ENCODE measurements around the gene MLLT1.

The MLLT1 gene

DNA sequence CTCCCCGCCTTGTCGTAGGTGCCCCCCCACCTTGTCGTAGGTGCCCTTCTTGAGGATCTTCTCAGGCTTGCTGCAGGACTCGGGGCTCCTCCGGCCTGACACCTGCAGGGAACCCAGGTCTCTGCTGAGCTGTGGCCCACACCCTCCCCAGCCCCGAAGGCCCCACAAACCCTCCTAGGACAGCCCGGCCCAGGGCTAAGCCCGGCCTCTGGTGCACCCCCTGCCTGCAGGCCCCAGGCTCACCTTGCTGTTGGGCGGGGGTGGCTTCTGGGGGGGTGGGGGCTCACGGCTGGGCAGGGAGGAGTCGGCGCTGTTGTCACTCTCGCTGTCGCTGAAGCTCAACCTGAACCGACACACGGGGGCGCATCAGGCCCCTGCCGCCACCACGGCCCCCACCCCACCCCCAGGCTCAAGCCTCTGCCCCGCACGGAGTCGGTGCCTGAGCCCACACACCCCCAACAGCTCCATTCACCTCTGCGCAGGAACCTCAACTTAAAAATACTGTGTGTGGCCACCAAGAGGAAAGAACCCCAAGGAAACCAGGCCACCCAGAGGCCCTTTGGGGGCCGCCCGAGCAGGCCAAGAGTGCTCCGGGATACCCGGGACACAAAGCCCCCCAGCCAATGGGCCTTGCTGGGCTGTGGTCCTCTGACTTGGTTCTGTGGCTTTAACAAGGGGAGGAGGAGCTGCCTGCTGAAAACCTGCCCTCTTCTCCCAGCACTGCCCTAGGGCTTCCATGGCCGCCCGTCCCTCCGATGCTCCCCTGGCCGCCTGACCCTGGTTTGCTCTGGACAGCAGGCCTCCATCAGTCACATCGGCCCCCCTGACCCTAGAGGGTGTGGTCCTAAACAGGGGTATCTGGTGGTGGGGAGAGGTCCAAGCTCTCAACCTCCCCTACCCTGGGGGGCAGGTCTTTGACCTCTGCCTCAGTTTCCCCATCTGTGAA is 65.8 kb downstream of the MLLT1 start:
- TF ChIP-seq ZNF274 (IDR thresholded peaks at IDR 0.05; ENCODE audit: low read depth, low read length), result no peak
- H3K4me3 ChIP-seq (ENCODE audit: low read length), result no peak overlapping the region

DNA sequence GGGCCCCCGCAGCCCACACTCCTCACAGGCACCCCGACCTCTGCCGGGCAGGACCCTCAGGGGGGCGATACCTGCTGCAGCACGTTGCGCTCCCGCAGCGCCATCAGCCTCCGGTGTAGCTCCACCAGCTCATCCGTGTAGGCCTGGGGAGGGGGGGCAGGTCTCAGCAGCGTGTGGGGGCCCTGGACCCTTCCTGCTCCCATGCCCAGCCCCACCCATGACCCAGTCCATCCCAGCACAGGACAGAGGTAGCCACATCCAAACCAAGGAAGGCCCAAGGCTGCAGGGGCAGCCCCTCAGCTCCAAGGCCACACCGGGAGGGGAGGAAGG is 66.5 kb downstream of the MLLT1 start:
- no peak for TF ChIP-seq ZNF274 (IDR thresholded peaks at IDR 0.05; ENCODE audit: low read depth, low read length)
- no peak overlapping the region for H3K4me3 ChIP-seq (ENCODE audit: low read length)

DNA sequence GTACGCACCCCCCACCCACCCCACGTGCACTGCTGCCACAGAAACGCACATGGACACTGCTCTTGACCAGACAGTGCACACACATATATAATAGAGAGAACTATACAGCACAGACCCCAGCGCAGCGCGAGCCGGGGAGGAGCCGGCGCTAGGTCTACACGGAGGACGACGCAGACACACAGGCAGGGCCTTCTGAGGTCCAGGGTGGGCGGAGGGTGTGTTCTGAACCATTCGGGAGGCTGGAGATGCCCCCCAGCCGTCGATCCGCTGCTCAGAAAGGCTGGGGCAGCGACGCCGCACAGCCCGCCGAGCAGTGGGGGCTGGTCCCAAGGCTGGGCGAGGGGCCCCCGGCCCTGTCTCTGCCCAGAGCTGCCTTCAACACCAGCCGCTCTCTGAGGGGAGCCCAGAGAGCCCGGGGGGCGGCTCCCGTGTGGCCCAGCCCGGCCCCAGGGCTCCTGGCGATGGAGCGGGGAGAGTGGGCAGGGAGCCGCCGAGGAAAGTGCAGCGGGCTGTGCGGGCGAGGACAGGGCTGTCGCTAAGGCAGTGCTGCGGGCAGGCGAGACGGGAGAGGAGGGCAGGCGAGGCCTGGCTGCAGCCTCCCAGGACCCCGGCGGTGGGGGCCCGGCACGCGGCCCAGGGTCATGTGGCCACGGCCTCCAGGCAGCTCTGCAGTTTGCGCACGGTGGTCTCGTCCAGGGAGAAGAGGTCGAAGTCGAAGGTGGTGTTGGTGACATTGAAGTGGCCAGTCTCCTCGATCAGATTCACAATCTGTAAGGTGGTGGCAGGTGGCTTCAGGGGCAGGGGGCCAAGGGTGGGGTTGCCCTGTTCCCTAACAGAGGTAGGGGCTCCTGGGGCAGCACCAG is 67.1 kb downstream of the MLLT1 start:
- no peak overlapping the region for H3K4me3 ChIP-seq (ENCODE audit: low read length)
- TF ChIP-seq ZNF274 (IDR thresholded peaks at IDR 0.05; ENCODE audit: low read depth, low read length), result no peak

DNA sequence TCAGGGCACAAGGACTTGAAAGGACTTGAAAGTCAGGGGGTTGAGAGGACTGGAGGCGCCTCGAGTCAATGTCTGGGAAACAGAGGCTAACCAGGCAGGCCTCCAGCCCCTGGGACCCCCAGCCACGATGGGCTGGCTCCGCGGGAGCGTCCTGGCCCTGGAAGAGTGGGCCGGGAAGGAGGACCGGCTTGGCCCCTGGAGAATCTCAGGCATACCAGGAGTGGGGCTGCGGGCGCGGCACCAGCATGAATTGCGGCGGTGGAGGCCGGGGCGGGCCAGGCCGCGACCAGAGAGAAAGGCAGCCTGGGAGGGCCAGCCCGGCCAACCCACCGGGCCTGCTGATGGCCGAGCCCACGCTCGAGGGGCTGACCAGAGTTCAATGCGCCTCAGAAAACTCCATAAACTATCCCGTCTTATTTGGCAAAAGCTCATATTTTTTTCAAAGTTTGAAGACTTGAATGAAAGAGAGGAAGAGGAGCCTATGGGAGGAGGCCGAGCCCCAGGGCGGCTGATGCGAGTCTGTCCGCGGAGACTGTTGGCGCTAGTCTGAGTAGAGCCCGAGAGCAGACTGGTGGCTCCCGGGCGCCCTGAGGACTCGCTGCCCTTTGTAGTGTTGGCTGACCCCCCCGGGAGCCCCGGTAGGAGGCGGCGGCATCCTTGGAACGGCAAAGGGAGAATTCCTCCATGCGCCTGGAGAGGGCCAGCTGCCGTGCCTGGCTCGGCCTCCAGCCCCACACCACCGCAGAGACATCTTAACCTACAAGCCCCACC is 68.0 kb downstream of the MLLT1 start:
- H3K4me3 ChIP-seq (ENCODE audit: low read length), result no peak overlapping the region
- TF ChIP-seq ZNF274 (IDR thresholded peaks at IDR 0.05; ENCODE audit: low read depth, low read length), result no peak

DNA sequence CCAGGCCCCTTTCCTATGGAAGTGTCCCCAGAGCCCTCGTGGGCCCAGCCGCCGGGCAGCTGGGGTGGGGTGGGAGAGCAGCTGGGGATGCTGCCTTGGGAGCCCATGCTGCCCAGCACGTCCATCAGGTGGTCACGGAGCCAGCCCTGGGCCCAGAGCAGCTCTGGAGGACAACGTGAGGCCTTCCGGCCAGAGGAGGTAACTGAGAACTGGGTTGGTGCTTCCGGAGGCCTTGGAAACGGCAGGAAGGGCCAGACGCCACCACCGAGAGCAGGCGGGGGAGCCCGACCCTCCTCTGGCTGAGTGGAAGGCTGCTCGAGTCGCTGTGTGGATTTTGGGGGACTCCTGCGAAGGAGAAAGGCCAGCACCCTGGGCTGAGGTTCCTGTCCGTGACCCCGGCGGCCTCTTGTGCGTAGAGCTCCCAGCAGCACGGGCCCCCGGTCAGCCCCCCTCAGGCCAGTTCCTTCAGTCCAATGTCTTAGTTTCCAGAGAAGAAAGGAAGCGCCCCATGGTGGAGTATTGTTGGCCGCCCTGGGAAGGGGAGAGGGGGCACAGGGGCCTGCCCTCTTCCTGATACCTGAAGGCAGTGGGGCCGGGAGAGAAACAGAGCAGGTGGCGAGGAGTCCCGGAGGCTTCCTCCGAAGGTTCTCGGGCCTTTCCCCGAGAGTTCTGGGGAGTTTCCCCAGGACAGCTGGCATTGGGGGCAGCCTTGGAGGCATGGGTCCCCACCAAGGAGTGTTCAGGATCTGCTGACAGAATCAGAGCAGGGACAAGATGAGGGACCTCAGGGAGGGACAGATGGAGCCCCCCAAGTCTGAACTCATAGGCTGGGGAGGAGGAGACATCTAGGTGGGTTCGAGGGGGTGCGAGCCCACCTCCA is 68.8 kb downstream of the MLLT1 start:
- H3K4me3 ChIP-seq (ENCODE audit: low read length), result no peak overlapping the region
- TF ChIP-seq ZNF274 (IDR thresholded peaks at IDR 0.05; ENCODE audit: low read depth, low read length), result no peak

DNA sequence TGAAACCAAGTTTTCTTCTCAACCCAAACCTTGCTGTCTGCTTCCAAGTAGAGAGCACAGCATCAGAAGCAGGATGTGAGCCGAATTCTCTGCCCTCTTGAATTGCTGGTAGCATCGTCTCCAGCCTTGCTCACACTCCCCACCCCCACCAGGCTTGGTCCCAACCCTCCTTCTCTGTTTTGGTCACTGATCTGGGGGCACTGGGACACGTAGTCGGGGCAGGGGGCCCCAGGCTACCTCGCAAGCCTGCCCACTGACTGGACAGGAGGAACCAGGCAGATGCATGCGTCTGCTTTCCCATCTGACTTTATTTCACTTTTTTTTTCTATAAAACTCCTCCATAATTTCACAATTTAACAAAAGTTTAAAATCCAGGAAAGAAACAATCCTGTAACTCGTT is 69.7 kb downstream of the MLLT1 start:
- no peak for TF ChIP-seq ZNF274 (IDR thresholded peaks at IDR 0.05; ENCODE audit: low read depth, low read length)
- no peak overlapping the region for H3K4me3 ChIP-seq (ENCODE audit: low read length)

DNA sequence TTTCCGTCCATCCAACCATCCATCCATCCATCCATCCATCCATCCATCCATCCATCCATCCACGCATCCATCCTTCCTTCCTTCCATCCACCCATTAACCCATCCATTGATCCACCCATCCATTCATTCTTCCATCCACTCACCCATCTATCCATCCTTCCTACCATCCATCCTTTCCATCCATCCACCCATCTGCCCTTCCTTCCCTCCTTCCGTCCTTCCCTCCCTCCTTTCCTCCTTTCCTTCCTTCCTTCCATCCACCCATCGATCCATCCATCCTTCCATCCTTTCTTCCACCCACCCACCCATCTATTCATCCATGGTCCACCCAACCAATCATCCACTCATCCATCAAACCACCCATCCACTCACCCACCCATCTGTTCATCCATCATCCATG is 70.1 kb downstream of the MLLT1 start:
- TF ChIP-seq ZNF274 (IDR thresholded peaks at IDR 0.05; ENCODE audit: low read depth, low read length), result no peak
- no peak overlapping the region for H3K4me3 ChIP-seq (ENCODE audit: low read length)

DNA sequence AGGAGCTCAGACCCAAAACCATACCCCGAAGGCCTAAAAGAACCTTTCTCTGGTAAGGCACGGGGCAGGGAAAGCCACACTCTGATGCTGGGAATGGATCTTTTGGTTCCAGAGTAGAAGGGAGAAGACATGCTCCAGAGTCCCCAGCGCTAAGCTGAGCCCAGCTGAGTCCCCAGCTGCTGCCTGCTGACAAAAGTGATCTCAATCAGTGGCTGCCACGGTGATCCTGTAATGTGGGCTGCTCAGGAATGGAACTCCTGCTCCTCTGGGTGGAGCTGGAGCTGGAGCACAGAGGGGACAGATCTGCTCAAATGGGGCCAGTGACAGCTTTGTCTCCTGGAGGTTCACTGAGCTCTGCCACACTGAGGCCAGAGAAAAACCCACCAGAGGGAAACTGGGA is 70.5 kb downstream of the MLLT1 start:
- H3K4me3 ChIP-seq (ENCODE audit: low read length), result no peak overlapping the region
- TF ChIP-seq ZNF274 (IDR thresholded peaks at IDR 0.05; ENCODE audit: low read depth, low read length), result no peak

DNA sequence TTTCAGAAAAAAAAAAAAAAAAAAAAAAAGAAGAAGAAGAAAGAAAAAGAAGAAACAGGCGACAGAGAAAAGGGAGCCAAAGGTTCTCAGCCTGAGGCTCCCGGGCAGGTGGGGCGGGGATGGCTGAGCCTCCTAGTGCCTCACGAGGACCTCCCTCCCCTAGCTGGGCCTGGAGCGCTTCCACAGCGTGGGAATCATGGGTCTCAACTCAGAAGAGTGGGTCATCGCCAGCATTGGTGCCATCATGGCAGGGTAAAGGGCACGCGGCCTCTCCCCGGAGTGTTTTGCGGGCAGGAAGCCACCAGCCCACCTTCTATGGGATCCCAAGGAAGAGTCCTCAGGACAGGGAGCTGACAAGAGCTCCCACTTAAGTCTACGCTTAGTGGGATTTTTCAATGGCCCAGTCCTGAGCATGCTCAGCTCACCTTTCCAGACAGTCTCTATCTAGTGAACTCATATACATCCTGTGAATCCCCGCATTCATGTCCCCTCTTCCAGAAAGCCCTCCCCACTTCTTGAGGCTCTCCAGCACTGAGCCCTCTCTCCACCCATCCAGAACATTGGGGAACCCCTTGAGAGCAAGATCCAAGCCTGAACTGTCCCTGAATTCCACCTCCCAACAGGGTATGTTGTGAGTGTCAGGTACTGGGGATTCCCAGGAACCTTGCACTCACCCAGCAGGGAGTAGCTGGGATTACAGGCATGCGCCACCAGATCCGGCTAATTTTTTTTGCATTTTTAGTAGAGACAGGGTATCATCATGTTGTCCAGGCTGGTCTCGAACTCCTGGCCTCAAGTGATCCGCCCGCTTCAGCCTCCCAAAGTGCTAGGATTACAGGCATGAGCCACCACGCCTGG is 74.7 kb downstream of the MLLT1 start:
- TF ChIP-seq ZNF274 (IDR thresholded peaks at IDR 0.05; ENCODE audit: low read depth, low read length), result no peak

DNA sequence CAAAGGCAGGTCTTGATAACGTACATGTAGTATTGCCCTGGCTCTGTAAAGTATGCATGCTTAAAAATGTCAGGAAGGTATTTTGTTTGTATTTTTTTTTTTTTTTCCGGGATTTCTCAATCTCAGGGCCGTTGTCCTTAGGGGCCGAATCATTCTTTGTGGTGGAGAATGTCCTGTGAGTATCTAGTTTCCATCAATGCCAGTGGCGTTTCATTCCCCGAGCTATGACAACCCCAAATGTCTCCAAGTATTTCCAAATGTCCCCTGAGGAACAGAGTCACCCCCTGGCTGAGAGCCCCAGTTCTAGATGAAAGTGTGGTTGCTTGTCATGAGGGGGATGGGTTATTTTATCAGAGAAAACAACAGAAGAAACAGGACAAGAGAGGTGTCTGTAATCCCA is 75.6 kb downstream of the MLLT1 start:
- no peak for TF ChIP-seq ZNF274 (IDR thresholded peaks at IDR 0.05; ENCODE audit: low read depth, low read length)
- no peak overlapping the region for H3K4me3 ChIP-seq (ENCODE audit: low read length)

More for the DNA sequence above, 74.7 kb downstream of the MLLT1 start:
- H3K4me3 ChIP-seq (ENCODE audit: low read length), result no peak overlapping the region

DNA sequence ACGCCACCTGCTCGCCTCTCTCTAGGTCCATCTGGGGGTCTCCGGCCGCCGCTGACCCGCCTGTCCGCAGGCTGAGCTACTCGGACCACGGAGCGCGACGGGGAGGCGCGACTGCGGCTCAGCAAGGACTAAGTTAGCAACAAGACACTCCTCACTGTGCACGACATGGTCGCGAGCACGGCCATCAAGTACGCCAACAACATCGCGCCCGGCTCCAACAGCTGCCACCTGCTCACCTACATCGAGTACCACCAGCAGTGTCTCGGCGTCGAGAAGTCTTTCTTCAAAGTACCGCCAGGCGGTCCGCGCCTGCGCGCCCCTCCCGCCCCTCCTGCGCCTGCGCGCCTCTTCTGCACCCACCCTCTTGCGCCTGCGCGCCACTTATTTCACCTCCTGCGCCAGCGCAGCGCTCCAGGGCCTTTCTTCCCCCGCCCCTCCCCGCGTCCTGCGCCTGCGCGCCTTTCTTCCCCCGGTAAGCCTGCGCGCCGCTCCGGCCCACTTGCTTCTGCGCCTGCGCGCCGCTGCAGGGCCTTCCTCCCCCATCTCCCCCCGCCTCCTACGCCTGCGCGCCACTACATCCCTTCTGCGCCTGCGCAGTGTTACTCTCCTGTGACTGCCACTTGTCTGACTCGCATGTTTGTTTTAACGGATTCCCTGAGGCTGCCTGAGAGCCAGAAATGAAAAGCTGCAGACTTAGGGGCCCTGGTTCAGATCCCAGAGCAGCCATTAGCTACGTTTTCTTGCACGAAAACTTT is 80.4 kb downstream of the MLLT1 start:
- no peak for TF ChIP-seq ZNF274 (IDR thresholded peaks at IDR 0.05; ENCODE audit: low read depth, low read length)
- peak overlapping the region; percentile 63; the same call in 1 of the 2 replicates for H3K4me3 ChIP-seq (ENCODE audit: low read length)

DNA sequence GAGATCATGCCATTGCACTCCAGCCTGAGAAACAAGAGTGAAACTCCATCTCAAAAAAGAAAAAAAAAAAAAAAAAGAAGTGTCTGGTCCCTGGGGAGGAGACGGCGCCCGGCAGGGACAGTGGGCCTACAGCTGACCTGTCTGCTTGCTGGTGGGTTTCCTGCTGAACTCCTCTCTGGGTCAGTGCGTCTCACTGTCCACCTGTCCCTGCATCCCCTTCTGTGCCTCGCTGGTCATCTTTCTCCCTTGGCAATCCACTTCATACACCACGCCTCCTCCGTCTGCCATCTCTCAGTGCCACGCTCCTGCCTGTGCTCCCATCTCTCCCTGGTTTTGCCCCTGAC is 80.9 kb downstream of the MLLT1 start:
- H3K4me3 ChIP-seq (ENCODE audit: low read length), result peak overlapping the region; percentile 63; the same call in 1 of the 2 replicates
- TF ChIP-seq ZNF274 (IDR thresholded peaks at IDR 0.05; ENCODE audit: low read depth, low read length), result no peak
